ENCODE data around the gene ADAMTS2. TPM values are rescaled to one million over a fixed set of nuclear protein-coding genes. Genes with fewer than 3 reads are reported as not detected.

The ADAMTS2 gene
- total and polyA plus RNA-seq, 2 donors from 2014 or later, result 2.0 to 13.6 TPM

DNA sequence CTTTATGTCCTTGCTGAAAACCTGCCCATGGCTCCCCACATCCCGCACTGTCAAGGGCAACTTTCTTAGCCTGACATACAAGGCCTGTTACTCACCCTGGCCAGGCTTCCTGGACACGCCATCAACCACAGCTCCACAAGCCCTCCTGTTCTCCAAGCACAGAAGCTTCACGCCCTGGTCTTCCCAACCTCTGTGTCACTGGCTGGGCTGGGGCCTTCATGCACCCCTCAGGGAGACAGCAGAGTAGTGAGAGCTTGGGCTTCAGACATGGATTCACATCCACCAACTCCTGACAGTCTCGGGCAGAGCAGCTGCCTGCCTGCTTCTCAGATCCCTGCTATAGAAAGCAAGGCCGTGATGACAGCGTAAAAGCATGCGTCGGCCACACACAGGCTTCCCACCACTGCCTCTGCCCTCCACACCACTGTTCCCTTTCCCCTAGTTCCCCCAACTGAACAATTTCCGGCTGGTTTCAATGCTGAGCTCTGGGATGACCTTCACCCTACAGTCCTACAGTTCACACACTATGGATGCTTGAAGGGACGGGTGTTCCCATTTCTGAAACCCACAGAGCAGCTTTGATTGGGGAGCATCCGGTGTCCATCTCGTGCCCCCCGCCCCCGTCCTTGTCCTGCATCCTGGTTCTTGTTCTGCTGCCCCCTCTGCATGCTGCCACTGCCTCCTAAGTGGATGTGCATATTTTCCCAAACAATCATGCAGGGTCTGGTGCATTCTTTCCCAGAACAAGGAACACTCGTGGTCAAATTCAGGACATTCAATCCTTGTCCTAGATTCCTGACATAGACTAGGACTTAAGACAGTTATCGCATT lies 33.4 kb upstream of the ADAMTS2 start:
- no peaks in the 10 kb centered on the region for H3K27me3 ChIP-seq (ENCODE audit: control insufficient read depth, insufficient read depth, low read length)
- peaks cover 0 to 4% (median 0%) of the 10 kb centered on the region in 3 donors for H3K4me1 ChIP-seq (ENCODE audit: control insufficient read depth in 2 of 3, insufficient read depth in 2 of 3, low read depth in 1 of 3, low read length in 3 of 3)
- intact Hi-C loops (cut with DNase I), result no loop called here
- no peak overlapping the region for H3K4me3 ChIP-seq (ENCODE audit: low read length in 3 of 3)
- H3K36me3 ChIP-seq (ENCODE audit: control insufficient read depth in 2 of 3, insufficient read depth in 3 of 3, low read length in 3 of 3), result no peaks in the 10 kb centered on the region
- H3K9me3 ChIP-seq (ENCODE audit: control insufficient read depth in 2 of 3, insufficient read depth in 1 of 3, low read length in 3 of 3), result no peaks in the 10 kb centered on the region
- no peak for FAIRE-seq
- TF ChIP-seq, protein P1, sequence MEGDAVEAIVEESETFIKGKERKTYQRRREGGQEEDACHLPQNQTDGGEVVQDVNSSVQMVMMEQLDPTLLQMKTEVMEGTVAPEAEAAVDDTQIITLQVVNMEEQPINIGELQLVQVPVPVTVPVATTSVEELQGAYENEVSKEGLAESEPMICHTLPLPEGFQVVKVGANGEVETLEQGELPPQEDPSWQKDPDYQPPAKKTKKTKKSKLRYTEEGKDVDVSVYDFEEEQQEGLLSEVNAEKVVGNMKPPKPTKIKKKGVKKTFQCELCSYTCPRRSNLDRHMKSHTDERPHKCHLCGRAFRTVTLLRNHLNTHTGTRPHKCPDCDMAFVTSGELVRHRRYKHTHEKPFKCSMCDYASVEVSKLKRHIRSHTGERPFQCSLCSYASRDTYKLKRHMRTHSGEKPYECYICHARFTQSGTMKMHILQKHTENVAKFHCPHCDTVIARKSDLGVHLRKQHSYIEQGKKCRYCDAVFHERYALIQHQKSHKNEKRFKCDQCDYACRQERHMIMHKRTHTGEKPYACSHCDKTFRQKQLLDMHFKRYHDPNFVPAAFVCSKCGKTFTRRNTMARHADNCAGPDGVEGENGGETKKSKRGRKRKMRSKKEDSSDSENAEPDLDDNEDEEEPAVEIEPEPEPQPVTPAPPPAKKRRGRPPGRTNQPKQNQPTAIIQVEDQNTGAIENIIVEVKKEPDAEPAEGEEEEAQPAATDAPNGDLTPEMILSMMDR (IDR thresholded peaks at IDR 0.05; ENCODE audit: borderline replicate concordance, extremely low read depth, insufficient read depth), result no peak
- DNase-seq, result peak in 3 of 5 donors; percentile 17 to 67 (median 59)
- no peak overlapping the region for H3K9ac ChIP-seq (ENCODE audit: low read length in 3 of 3)
- H3K27ac ChIP-seq (ENCODE audit: low read depth in 2 of 2, low read length in 2 of 2), result peak overlapping the region; percentile 22 to 72

DNA sequence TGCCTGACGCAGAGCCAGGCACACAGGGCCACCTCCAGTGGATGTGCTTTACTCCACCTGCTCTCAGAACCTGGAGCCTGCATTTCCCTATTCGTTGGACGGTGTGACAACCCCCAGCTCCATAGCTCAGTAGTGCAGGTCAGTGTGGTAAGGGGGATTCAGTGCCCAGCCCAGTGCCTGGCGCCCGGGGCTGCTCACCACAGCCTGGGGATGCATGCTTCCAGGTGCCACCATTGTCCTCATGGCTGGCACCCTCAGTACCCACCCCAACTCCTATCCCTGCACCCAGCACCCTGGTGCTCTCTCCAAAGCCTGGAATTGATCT lies 32.8 kb upstream of the ADAMTS2 start:
- intact Hi-C loops (cut with DNase I), result no loop called here
- Histone ChIP-seq H3K4me1 (ENCODE audit: control insufficient read depth in 2 of 3, insufficient read depth in 2 of 3, low read depth in 1 of 3, low read length in 3 of 3) (peaks cover 0 to 4% (median 0%) of the 10 kb centered on the region in 3 donors), H3K9me3 (ENCODE audit: control insufficient read depth in 2 of 3, insufficient read depth in 1 of 3, low read length in 3 of 3) (no peaks in the 10 kb centered on the region), H3K9ac (ENCODE audit: low read length in 3 of 3) (no peak overlapping the region), H3K27me3 (ENCODE audit: control insufficient read depth, insufficient read depth, low read length) (no peaks in the 10 kb centered on the region), H3K27ac (ENCODE audit: low read depth in 2 of 2, low read length in 2 of 2) (peak overlapping the region; percentile 22 to 72), H3K36me3 (ENCODE audit: control insufficient read depth in 2 of 3, insufficient read depth in 3 of 3, low read length in 3 of 3) (no peaks in the 10 kb centered on the region), H3K4me3 (ENCODE audit: low read length in 3 of 3) (no peak overlapping the region)
- DNase-seq (peak in 1 of 5 donors; percentile 51), FAIRE-seq (no peak)
- TF ChIP-seq, protein P1 (IDR thresholded peaks at IDR 0.05; ENCODE audit: borderline replicate concordance, extremely low read depth, insufficient read depth), result no peak

- FAIRE-seq, result no peak
- no peaks in the 10 kb centered on the region for H3K9me3 ChIP-seq (ENCODE audit: control insufficient read depth in 2 of 3, insufficient read depth in 1 of 3, low read length in 3 of 3)
- DNase-seq, result peak in 1 of 5 donors; percentile 71
- TF ChIP-seq, protein P1 (IDR thresholded peaks at IDR 0.05; ENCODE audit: borderline replicate concordance, extremely low read depth, insufficient read depth), result no peak
- H3K27me3 ChIP-seq (ENCODE audit: control insufficient read depth, insufficient read depth, low read length), result no peaks in the 10 kb centered on the region
- no peaks in the 10 kb centered on the region for H3K36me3 ChIP-seq (ENCODE audit: control insufficient read depth in 2 of 3, insufficient read depth in 3 of 3, low read length in 3 of 3)
- peak overlapping the region in 1 of 2 donors; percentile 72 for H3K27ac ChIP-seq (ENCODE audit: low read depth in 2 of 2, low read length in 2 of 2)
- H3K4me3 ChIP-seq (ENCODE audit: low read length in 3 of 3), result no peak overlapping the region
- H3K4me1 ChIP-seq (ENCODE audit: control insufficient read depth in 2 of 3, insufficient read depth in 2 of 3, low read depth in 1 of 3, low read length in 3 of 3), result peaks cover 0 to 4% (median 0%) of the 10 kb centered on the region in 3 donors
- intact Hi-C loops (cut with DNase I), result no loop called here
- no peak overlapping the region for H3K9ac ChIP-seq (ENCODE audit: low read length in 3 of 3)
Measured at GRCh38 chr5:179377421-179378115, 32.3 kb upstream of the ADAMTS2 start.

Data from kidney (tissue), 14 donors.